A673 (cell line): Measurements from ENCODE around the gene TIPIN.

ENCODE experiments used
- EZH2 ChIP-seq: fragments of 200-600 bp; sonication (generic); IDR thresholded peaks from 2 replicates; pipeline ENCODE4 v1.6.1; 2017; ENCODE audit warnings: borderline replicate concordance, low read depth, mild to moderate bottlenecking, mixed read lengths, antibody characterized with exemption, low read length; ENCODE audit not compliant: poor library complexity, severe bottlenecking
- TF ChIP-seq, protein P1 (sequence below): fragments of 300-800, 200-600 bp; sonication (generic); conservative IDR thresholded peaks from 2 replicates; pipeline ENCODE4 v1.5.1; 2017; ENCODE audit warnings: low read depth, mild to moderate bottlenecking, antibody characterized with exemption, low read length, moderate library complexity, mixed read lengths

DNA sequence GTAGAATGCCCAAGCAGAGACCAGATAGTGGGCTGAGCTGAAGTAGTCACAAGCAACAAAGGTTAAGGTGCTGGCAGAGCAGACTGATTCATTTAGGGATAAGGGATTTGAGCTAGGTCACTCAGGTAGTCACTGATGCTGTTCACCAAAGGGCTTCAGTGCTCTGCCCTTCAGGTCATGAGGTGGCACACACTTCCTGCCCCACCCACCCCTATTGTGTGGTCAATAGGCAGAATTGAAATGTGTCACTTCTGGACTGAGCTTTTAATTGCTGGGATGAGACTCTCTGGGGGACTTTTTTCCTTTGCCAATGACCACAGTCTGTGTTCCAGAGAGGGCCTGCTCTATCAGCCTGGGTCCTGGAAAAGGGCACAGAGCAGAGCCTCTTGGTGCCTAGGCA is 66.0 kb downstream of the TIPIN start:
- no peak for TF ChIP-seq EZH2
- TF ChIP-seq, protein P1, sequence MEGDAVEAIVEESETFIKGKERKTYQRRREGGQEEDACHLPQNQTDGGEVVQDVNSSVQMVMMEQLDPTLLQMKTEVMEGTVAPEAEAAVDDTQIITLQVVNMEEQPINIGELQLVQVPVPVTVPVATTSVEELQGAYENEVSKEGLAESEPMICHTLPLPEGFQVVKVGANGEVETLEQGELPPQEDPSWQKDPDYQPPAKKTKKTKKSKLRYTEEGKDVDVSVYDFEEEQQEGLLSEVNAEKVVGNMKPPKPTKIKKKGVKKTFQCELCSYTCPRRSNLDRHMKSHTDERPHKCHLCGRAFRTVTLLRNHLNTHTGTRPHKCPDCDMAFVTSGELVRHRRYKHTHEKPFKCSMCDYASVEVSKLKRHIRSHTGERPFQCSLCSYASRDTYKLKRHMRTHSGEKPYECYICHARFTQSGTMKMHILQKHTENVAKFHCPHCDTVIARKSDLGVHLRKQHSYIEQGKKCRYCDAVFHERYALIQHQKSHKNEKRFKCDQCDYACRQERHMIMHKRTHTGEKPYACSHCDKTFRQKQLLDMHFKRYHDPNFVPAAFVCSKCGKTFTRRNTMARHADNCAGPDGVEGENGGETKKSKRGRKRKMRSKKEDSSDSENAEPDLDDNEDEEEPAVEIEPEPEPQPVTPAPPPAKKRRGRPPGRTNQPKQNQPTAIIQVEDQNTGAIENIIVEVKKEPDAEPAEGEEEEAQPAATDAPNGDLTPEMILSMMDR: no peak
